AG09319 (cell line): ENCODE results near the gene PEPD.

Source experiments
- DNase-seq: peaks from one replicate; pipeline ENCODE4 v3.0.0-alpha.2; 2010; ENCODE audit warnings: low read depth; ENCODE audit errors: extremely low read depth
- CTCF ChIP-seq: IDR thresholded peaks from 2 replicates; pipeline ENCODE4 v1.5.1; 2011; ENCODE audit warnings: low read depth, mild to moderate bottlenecking, inconsistent platforms, low read length, moderate library complexity

Gene PEPD

GRCh38 chr19:33402421-33403220 lies 119.0 kb downstream of the PEPD start:
- DNase-seq, result no peak
- no peak; the same call in 1 of the 2 replicates for TF ChIP-seq CTCF

GRCh38 chr19:33401683-33402420 lies 119.7 kb downstream of the PEPD start:
- DNase-seq, result no peak
- no peak for TF ChIP-seq CTCF

GRCh38 chr19:33400856-33401682 lies 120.5 kb downstream of the PEPD start:
- TF ChIP-seq CTCF, result no peak
- no peak for DNase-seq

- no peak for DNase-seq
- TF ChIP-seq CTCF, result no peak
Measured at GRCh38 chr19:33399745-33400681, 121.6 kb downstream of the PEPD start.

- DNase-seq, result no peak
Measured at GRCh38 chr19:33399081-33399744, 122.4 kb downstream of the PEPD start.

More at GRCh38 chr19:33399081-33399744, 122.4 kb downstream of the PEPD start:
- no peak for TF ChIP-seq CTCF
